Measurements from ENCODE around the gene PROCA1. TPM values are rescaled to one million over a fixed set of nuclear protein-coding genes. Genes with fewer than 3 reads are reported as not detected.

Gene PROCA1
- total and polyA plus RNA-seq, 2 of the 8 experiments (the other 6 are each of a cell fraction or from before 2014, with no cell fraction given) = 21.2 to 26.3 TPM

DNA sequence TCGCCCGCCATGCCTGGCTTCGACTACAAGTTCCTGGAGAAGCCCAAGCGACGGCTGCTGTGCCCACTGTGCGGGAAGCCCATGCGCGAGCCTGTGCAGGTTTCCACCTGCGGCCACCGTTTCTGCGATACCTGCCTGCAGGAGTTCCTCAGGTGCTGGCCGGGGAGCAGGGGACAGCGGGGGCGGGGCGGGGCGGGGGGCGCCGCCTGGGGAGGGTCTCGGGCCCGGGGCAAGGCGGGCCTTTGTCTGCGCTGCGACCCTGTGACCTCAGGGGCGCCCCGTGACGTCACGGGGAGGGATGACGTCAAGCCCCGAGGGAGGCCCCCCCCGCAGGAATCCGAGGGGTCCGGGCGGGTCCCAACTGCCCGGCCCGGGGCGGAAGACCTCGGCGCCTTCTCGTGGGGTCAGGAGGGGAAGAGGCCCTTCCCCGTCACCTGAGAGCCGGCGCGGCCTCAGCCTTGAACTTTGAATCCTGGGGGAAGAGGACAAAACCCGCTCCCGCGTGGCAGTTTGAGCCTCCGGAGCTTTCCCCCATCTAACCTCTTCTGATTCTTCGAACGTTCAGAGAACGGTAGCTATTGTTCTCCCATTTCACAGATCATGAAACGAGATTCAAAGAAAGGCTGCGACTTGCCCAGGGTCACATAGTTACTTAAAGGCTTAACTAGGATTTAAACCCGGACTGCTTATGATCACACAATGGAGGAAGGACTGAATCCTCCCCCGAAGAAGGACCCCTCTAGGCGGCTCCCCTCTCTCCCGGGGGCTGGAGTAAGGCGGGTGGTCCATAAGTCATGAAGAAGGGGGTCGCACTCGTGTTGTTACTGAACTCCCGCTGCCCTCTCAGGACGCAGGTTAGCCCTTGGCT, 32.6 kb upstream of the PROCA1 start (continued):
- TF ChIP-seq BRCA1 (IDR thresholded peaks at IDR 0.05; ENCODE audit: low read depth, low read length) (0 out of 2 replicates have a peak, but pooled peaks have one; percentile 12), TAF1 (IDR thresholded peaks at IDR 0.05; ENCODE audit: low read depth, low read length) (peak; percentile 66), JUND (IDR thresholded peaks at IDR 0.05; ENCODE audit: low read length) (peak; percentile 56; the same call in 1 of the 2 replicates), HDAC2 (IDR thresholded peaks at IDR 0.05; ENCODE audit: borderline replicate concordance in 1 of 2, low read depth in 2 of 2, low read length in 2 of 2) (peak in 1 of 2 experiments; percentile 31; a peak in 1 of 4 replicates), POLR2A (IDR thresholded peaks at IDR 0.05; ENCODE audit: control extremely low read depth in 1 of 2, low read depth in 2 of 2, low read length in 2 of 2) (0 out of 3 replicates have a peak, but pooled peaks of 1 of the 2 experiments have one; percentile 93), BACH1 (IDR thresholded peaks at IDR 0.05; ENCODE audit: low read length) (peak; percentile 40; the same call in 1 of the 2 replicates), RXRA (IDR thresholded peaks at IDR 0.05; ENCODE audit: insufficient read depth, low read depth, low read length) (0 out of 2 replicates have a peak, but pooled peaks have one; percentile 10), CBX5 (IDR thresholded peaks at IDR 0.05; ENCODE audit: low read depth, low read length) (no peak), YY1 (IDR thresholded peaks at IDR 0.05; ENCODE audit: low read depth, low read length) (0 out of 2 replicates have a peak, but pooled peaks have one; percentile 1)
- TF ChIP-seq, protein P1, sequence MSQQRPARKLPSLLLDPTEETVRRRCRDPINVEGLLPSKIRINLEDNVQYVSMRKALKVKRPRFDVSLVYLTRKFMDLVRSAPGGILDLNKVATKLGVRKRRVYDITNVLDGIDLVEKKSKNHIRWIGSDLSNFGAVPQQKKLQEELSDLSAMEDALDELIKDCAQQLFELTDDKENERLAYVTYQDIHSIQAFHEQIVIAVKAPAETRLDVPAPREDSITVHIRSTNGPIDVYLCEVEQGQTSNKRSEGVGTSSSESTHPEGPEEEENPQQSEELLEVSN (IDR thresholded peaks at IDR 0.05) = peak; percentile 68; the same call in 1 of the 2 replicates
- TF ChIP-seq, protein P2, sequence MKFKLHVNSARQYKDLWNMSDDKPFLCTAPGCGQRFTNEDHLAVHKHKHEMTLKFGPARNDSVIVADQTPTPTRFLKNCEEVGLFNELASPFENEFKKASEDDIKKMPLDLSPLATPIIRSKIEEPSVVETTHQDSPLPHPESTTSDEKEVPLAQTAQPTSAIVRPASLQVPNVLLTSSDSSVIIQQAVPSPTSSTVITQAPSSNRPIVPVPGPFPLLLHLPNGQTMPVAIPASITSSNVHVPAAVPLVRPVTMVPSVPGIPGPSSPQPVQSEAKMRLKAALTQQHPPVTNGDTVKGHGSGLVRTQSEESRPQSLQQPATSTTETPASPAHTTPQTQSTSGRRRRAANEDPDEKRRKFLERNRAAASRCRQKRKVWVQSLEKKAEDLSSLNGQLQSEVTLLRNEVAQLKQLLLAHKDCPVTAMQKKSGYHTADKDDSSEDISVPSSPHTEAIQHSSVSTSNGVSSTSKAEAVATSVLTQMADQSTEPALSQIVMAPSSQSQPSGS (IDR thresholded peaks at IDR 0.05; ENCODE audit: low read length) = peak; percentile 55; the same call in 1 of the 2 replicates
